ENCODE data around the gene CLCA1. TPM values are rescaled to one million over a fixed set of nuclear protein-coding genes. Genes with fewer than 3 reads are reported as not detected.

CLCA1 gene
- total RNA-seq, 1 experiment from 2014 or later: 0.12 TPM

DNA sequence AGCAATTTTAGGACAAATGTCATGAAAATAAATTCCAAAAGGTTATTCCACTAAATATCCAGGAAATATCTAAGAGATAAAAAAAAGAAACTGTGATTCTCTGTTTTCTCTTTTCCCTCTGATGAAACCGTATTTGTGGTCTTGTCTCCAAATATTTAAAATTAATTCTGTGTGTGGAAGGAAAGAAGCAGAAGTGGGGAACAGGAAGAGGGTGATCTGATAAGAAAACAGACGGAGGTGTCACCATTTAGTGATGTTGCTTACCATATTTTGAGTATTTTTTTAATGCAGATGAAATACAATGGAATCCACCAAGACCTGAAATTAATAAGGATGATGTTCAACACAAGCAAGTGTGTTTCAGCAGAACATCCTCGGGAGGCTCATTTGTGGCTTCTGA is 29.6 kb downstream of the CLCA1 start:
- CTCF ChIA-PET: interaction anchor here (1.3 kb wide), 1 partner anchor 150 kb away, joined by 3 read pairs; no protein-coding TSS in a partner anchor
- no TSS peak for BruUV-seq (replicated peaks)
- no peak for ATAC-seq

More for the DNA sequence above, 29.6 kb downstream of the CLCA1 start:
- H3K27ac ChIP-seq (ENCODE audit: low read depth, low read length): no peak overlapping the region
- no peak overlapping the region for H3K4me2 ChIP-seq (ENCODE audit: low read length)
- H3K79me2 ChIP-seq (ENCODE audit: insufficient read depth, low read length): no peaks in the 10 kb centered on the region
- H3K9me3 ChIP-seq (ENCODE audit: control insufficient read depth in 1 of 2, insufficient read depth in 1 of 2, low read depth in 1 of 2, low read length in 2 of 2): no peaks in the 10 kb centered on the region
- H3K9me2 ChIP-seq (ENCODE audit: insufficient read depth): no peaks in the 10 kb centered on the region
- DNase-seq (ENCODE audit: low read depth, low spot score): no peak
- H4K20me1 ChIP-seq (ENCODE audit: insufficient read depth): no peaks in the 10 kb centered on the region
- TF ChIP-seq CBX3 (IDR thresholded peaks at IDR 0.05; ENCODE audit: low read depth) (no peak), SP1 (IDR thresholded peaks at IDR 0.05; ENCODE audit: low read depth) (no peak), TCF7L2 (IDR thresholded peaks at IDR 0.05; ENCODE audit: borderline replicate concordance, extremely low read depth, insufficient read depth, insufficient read length) (no peak), JUND (IDR thresholded peaks at IDR 0.05) (no peak), EGR1 (IDR thresholded peaks at IDR 0.05; ENCODE audit: low read depth) (no peak)
- TF ChIP-seq, protein P1, sequence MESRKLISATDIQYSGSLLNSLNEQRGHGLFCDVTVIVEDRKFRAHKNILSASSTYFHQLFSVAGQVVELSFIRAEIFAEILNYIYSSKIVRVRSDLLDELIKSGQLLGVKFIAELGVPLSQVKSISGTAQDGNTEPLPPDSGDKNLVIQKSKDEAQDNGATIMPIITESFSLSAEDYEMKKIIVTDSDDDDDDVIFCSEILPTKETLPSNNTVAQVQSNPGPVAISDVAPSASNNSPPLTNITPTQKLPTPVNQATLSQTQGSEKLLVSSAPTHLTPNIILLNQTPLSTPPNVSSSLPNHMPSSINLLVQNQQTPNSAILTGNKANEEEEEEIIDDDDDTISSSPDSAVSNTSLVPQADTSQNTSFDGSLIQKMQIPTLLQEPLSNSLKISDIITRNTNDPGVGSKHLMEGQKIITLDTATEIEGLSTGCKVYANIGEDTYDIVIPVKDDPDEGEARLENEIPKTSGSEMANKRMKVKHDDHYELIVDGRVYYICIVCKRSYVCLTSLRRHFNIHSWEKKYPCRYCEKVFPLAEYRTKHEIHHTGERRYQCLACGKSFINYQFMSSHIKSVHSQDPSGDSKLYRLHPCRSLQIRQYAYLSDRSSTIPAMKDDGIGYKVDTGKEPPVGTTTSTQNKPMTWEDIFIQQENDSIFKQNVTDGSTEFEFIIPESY (IDR thresholded peaks at IDR 0.05; ENCODE audit: extremely low read depth, insufficient replicate concordance, low read length): no peak
- TF ChIP-seq, protein P2, sequence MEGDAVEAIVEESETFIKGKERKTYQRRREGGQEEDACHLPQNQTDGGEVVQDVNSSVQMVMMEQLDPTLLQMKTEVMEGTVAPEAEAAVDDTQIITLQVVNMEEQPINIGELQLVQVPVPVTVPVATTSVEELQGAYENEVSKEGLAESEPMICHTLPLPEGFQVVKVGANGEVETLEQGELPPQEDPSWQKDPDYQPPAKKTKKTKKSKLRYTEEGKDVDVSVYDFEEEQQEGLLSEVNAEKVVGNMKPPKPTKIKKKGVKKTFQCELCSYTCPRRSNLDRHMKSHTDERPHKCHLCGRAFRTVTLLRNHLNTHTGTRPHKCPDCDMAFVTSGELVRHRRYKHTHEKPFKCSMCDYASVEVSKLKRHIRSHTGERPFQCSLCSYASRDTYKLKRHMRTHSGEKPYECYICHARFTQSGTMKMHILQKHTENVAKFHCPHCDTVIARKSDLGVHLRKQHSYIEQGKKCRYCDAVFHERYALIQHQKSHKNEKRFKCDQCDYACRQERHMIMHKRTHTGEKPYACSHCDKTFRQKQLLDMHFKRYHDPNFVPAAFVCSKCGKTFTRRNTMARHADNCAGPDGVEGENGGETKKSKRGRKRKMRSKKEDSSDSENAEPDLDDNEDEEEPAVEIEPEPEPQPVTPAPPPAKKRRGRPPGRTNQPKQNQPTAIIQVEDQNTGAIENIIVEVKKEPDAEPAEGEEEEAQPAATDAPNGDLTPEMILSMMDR (IDR thresholded peaks at IDR 0.05 in 2 of 3, conservative IDR thresholded peaks at IDR 0.05 in 1 of 3; ENCODE audit: borderline replicate concordance in 1 of 3, insufficient read depth in 1 of 3, low read depth in 2 of 3, low read length in 2 of 3): no peak
- TF ChIP-seq, protein P3, sequence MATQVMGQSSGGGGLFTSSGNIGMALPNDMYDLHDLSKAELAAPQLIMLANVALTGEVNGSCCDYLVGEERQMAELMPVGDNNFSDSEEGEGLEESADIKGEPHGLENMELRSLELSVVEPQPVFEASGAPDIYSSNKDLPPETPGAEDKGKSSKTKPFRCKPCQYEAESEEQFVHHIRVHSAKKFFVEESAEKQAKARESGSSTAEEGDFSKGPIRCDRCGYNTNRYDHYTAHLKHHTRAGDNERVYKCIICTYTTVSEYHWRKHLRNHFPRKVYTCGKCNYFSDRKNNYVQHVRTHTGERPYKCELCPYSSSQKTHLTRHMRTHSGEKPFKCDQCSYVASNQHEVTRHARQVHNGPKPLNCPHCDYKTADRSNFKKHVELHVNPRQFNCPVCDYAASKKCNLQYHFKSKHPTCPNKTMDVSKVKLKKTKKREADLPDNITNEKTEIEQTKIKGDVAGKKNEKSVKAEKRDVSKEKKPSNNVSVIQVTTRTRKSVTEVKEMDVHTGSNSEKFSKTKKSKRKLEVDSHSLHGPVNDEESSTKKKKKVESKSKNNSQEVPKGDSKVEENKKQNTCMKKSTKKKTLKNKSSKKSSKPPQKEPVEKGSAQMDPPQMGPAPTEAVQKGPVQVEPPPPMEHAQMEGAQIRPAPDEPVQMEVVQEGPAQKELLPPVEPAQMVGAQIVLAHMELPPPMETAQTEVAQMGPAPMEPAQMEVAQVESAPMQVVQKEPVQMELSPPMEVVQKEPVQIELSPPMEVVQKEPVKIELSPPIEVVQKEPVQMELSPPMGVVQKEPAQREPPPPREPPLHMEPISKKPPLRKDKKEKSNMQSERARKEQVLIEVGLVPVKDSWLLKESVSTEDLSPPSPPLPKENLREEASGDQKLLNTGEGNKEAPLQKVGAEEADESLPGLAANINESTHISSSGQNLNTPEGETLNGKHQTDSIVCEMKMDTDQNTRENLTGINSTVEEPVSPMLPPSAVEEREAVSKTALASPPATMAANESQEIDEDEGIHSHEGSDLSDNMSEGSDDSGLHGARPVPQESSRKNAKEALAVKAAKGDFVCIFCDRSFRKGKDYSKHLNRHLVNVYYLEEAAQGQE (IDR thresholded peaks at IDR 0.05; ENCODE audit: low read depth): no peak
- ChIA-PET RAD21 (ENCODE audit: low non-redundant PET in 1 of 2, low total read pairs in 2 of 2, uncharacterized antibody in 2 of 2, unreplicated experiment in 2 of 2) (no interaction called here), POLR2A (no interaction called here)
- H3K27me3 ChIP-seq (ENCODE audit: insufficient read depth, low read length): no peaks in the 10 kb centered on the region
- intact Hi-C loops (cut with micrococcal nuclease): no loop called here
- no peak overlapping the region for H3K4me3 ChIP-seq (replicated peaks in 1 of 2; ENCODE audit: low read depth in 1 of 2, low read length in 2 of 2)
- H3K4me1 ChIP-seq (ENCODE audit: control insufficient read depth in 1 of 2, insufficient read depth in 2 of 2, low read length in 2 of 2): no peaks in the 10 kb centered on the region
- no peak overlapping the region for H2AFZ ChIP-seq (ENCODE audit: low read depth, low read length, poor library complexity, severe bottlenecking)
- H3K36me3 ChIP-seq (ENCODE audit: control insufficient read depth in 1 of 2, insufficient read depth in 2 of 2, low read length in 2 of 2): no peaks in the 10 kb centered on the region
- no peak overlapping the region for H3K9ac ChIP-seq (ENCODE audit: low read length)
